Transverse colon (tissue), 3 donors: ENCODE results near the gene CNKSR3.

Source experiments
- POLR2A ChIP-seq: fragments of 450-650 bp; IDR thresholded peaks from one replicate; pipeline ENCODE4 v1.6.1; 2016; ENCODE audit warnings: antibody characterized with exemption, mild to moderate bottlenecking, moderate library complexity
- TF ChIP-seq, protein P1 (sequence below), 5 experiments: fragments of 200-600 bp in 3 of 5; fragments of 450-650 bp in 2 of 5; sonication (generic) in 3 of 5; IDR thresholded peaks; 1 replicate in 2 of 5; 2 replicates in 3 of 5; pipeline ENCODE4 v1.5.1; 2016 to 2017; ENCODE audit warnings: antibody characterized with exemption in 5 of 5, inconsistent platforms in 3 of 5, mild to moderate bottlenecking in 2 of 5, moderate library complexity in 1 of 5

GRCh38 chr6:154359679-154360078, 150.8 kb downstream of the CNKSR3 start:
- no peak for TF ChIP-seq POLR2A
- TF ChIP-seq, protein P1, sequence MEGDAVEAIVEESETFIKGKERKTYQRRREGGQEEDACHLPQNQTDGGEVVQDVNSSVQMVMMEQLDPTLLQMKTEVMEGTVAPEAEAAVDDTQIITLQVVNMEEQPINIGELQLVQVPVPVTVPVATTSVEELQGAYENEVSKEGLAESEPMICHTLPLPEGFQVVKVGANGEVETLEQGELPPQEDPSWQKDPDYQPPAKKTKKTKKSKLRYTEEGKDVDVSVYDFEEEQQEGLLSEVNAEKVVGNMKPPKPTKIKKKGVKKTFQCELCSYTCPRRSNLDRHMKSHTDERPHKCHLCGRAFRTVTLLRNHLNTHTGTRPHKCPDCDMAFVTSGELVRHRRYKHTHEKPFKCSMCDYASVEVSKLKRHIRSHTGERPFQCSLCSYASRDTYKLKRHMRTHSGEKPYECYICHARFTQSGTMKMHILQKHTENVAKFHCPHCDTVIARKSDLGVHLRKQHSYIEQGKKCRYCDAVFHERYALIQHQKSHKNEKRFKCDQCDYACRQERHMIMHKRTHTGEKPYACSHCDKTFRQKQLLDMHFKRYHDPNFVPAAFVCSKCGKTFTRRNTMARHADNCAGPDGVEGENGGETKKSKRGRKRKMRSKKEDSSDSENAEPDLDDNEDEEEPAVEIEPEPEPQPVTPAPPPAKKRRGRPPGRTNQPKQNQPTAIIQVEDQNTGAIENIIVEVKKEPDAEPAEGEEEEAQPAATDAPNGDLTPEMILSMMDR (IDR thresholded peaks at IDR 0.05), result no peak
